HepG2 (cell line): ENCODE data around the gene ACP7. TPM values are rescaled to one million over a fixed set of nuclear protein-coding genes. Genes with fewer than 3 reads are reported as not detected.
A peak's percentile ranks its signal among the peaks of the same experiment; 100 is the strongest.

Experiments used
- ATAC-seq: fragments of 200-7000 bp; cut with Tn5 transposase; 3 replicates; pipeline ENCODE4 v1.9.1; 2020; ENCODE audit warnings: mild to moderate bottlenecking, moderate library complexity
- BruUV-seq: library from RNA; stranded (reverse); fragments of 400-500 nt; replicated peaks from 2 replicates; lab custom pipeline; 2021; lab: Mats Ljungman, UMichigan
- CTCF ChIA-PET: fragments of 300-600 bp; formaldehyde crosslinking; extraction: SDS; loops from one replicate; lab custom pipeline; 2021; ENCODE audit warnings: low total read pairs, inconsistent platforms, low intra/inter-chr PET ratio; lab: Yijun Ruan, JAX
- POLR2A ChIA-PET: fragments of 350-600 bp; sonication (Branson Sonifier 250); formaldehyde crosslinking; loops from one replicate; lab custom pipeline; 2020; ENCODE audit warnings: antibody characterized with exemption, inconsistent platforms; lab: Yijun Ruan, JAX
- DNase-seq: peaks from one replicate; pipeline ENCODE4 v3.0.0-alpha.2; 2015; ENCODE audit warnings: low spot score
- FAIRE-seq: peaks from 3 replicates; lab custom pipeline; 2011; peaks lifted over from hg19 to GRCh38; lab: Jason Lieb, UNC
- H2AFZ ChIP-seq: one replicate; pipeline ENCODE4 v1.6.1; 2011; ENCODE audit warnings: low read length, inconsistent platforms
- H3K27ac ChIP-seq: fragments of 300-600 bp; 3 replicates; pipeline ENCODE4 v1.8.0; 2011; ENCODE audit warnings: mixed run types, mild to moderate bottlenecking, mixed read lengths, low read length, inconsistent platforms; ENCODE audit not compliant: insufficient read depth; ENCODE audit errors: extremely low read length
- H3K27me3 ChIP-seq, 2 experiments: fragments of 200-600 bp in 1 of 2; 2 replicates in 1 of 2; 3 replicates in 1 of 2; pipeline versions ENCODE4 v1.6.0 to v1.8.0; 2011; ENCODE audit warnings: low read length in 2 of 2, mild to moderate bottlenecking in 2 of 2, moderate library complexity in 2 of 2, inconsistent platforms in 1 of 2; ENCODE audit not compliant: insufficient read depth in 2 of 2, control insufficient read depth in 1 of 2
- H3K36me3 ChIP-seq, 2 experiments: fragments of 200-600 bp in 1 of 2; replicated peaks in 1 of 2; 2 replicates in 1 of 2; 3 replicates in 1 of 2; pipeline versions ENCODE4 v1.5.1 to v1.8.0; 2011; ENCODE audit warnings: low read length in 2 of 2, inconsistent platforms in 1 of 2; ENCODE audit not compliant: insufficient read depth in 2 of 2, control insufficient read depth in 1 of 2
- H3K4me1 ChIP-seq: 2 replicates; pipeline ENCODE4 v1.5.1; 2012; ENCODE audit warnings: low read length, inconsistent platforms; ENCODE audit not compliant: insufficient read depth
- H3K4me2 ChIP-seq: 2 replicates; pipeline ENCODE4 v1.6.0; 2011; ENCODE audit warnings: low read depth, low read length, inconsistent platforms
- H3K4me3 ChIP-seq, 3 experiments: fragments of 200-600 bp in 1 of 3; sonication (generic), shearing (Covaris generic) in 1 of 3; replicated peaks in 1 of 3; 2 replicates each; pipeline ENCODE4 v1.5.1; 2011 to 2016; ENCODE audit warnings: low read length in 3 of 3, inconsistent platforms in 2 of 3, low read depth in 2 of 3, mild to moderate bottlenecking in 2 of 3, control low read depth in 1 of 3, mixed read lengths in 1 of 3; ENCODE audit not compliant: insufficient read depth in 1 of 3
- H3K79me2 ChIP-seq: one replicate; pipeline ENCODE4 v1.6.1; 2011; ENCODE audit warnings: low read length, inconsistent platforms; ENCODE audit not compliant: insufficient read depth
- H3K9ac ChIP-seq: 2 replicates; pipeline ENCODE4 v1.6.0; 2011; ENCODE audit warnings: mild to moderate bottlenecking, low read depth, low read length, inconsistent platforms; ENCODE audit not compliant: insufficient read depth
- H3K9me3 ChIP-seq: 2 replicates; pipeline ENCODE4 v1.5.1; 2012; ENCODE audit warnings: mild to moderate bottlenecking, low read length
- H4K20me1 ChIP-seq: 2 replicates; pipeline ENCODE4 v1.6.0; 2011; ENCODE audit warnings: inconsistent platforms, mild to moderate bottlenecking, low read length, moderate library complexity; ENCODE audit not compliant: insufficient read depth
- ARID2 ChIP-seq: sonication (generic); formaldehyde crosslinking; IDR thresholded peaks from 2 replicates; pipeline ENCODE4 v1.8.1; 2022; ENCODE audit warnings: mild to moderate bottlenecking, missing genetic modification reagents, borderline replicate concordance
- BORCS8-MEF2B ChIP-seq: sonication (generic); formaldehyde crosslinking; IDR thresholded peaks from 2 replicates; pipeline ENCODE4 v1.8.0; 2022; ENCODE audit warnings: mild to moderate bottlenecking, missing genetic modification reagents
- CERS6 ChIP-seq: sonication (generic); formaldehyde crosslinking; IDR thresholded peaks from 2 replicates; pipeline ENCODE4 v1.5.0; 2020; ENCODE audit warnings: missing genetic modification reagents
- JUNB ChIP-seq: sonication (generic); formaldehyde crosslinking; IDR thresholded peaks from 2 replicates; pipeline ENCODE4 v1.8.0; 2022; ENCODE audit warnings: missing genetic modification reagents, mild to moderate bottlenecking, borderline replicate concordance
- MYNN ChIP-seq: sonication (generic); formaldehyde crosslinking; IDR thresholded peaks from 2 replicates; pipeline ENCODE4 v1.4.0; 2020; ENCODE audit warnings: mild to moderate bottlenecking, low read depth, missing genetic modification reagents
- NFKBIZ ChIP-seq: IDR thresholded peaks from 2 replicates; pipeline ENCODE4 v1.6.1; 2018; ENCODE audit warnings: missing genetic modification reagents, missing compliant biosample characterization
- NRL ChIP-seq: sonication (generic); formaldehyde crosslinking; IDR thresholded peaks from 2 replicates; pipeline ENCODE4 v1.5.0; 2020; ENCODE audit warnings: missing genetic modification reagents, mild to moderate bottlenecking, moderate library complexity, borderline replicate concordance
- PPARG ChIP-seq: conservative IDR thresholded peaks from 2 replicates; pipeline ENCODE4 v1.6.1; 2016; ENCODE audit warnings: missing biosample characterization, missing genetic modification reagents
- RXRA ChIP-seq: sonication (generic); formaldehyde crosslinking; IDR thresholded peaks from 2 replicates; pipeline ENCODE4 v1.5.1; 2020; ENCODE audit warnings: missing genetic modification reagents
- ZFX ChIP-seq: sonication (generic); formaldehyde crosslinking; IDR thresholded peaks from 2 replicates; pipeline ENCODE4 v1.4.0; 2020; ENCODE audit warnings: mild to moderate bottlenecking, low read depth, missing genetic modification reagents, moderate library complexity
- ZNF20 ChIP-seq: sonication (generic); formaldehyde crosslinking; IDR thresholded peaks from 2 replicates; pipeline ENCODE4 v1.4.0; 2020; ENCODE audit warnings: mild to moderate bottlenecking, moderate library complexity, missing genetic modification reagents
- ZNF263 ChIP-seq: sonication (generic); formaldehyde crosslinking; IDR thresholded peaks from 2 replicates; pipeline ENCODE4 v1.4.0; 2020; ENCODE audit warnings: missing genetic modification reagents
- ZNF431 ChIP-seq: sonication (generic); formaldehyde crosslinking; IDR thresholded peaks from 2 replicates; pipeline ENCODE4 v1.9.0; 2022; ENCODE audit warnings: missing genetic modification reagents, low read depth, mild to moderate bottlenecking, borderline replicate concordance
- ZNF784 ChIP-seq: sonication (generic); formaldehyde crosslinking; IDR thresholded peaks from 2 replicates; pipeline ENCODE4 v1.5.1; 2020; ENCODE audit warnings: missing genetic modification reagents, mild to moderate bottlenecking, borderline replicate concordance
- ZNF816 ChIP-seq: sonication (generic); formaldehyde crosslinking; IDR thresholded peaks from 2 replicates; pipeline ENCODE4 v1.8.0; 2022; ENCODE audit warnings: missing genetic modification reagents, mild to moderate bottlenecking, borderline replicate concordance
- ZSCAN29 ChIP-seq: sonication (generic); formaldehyde crosslinking; conservative IDR thresholded peaks from 2 replicates; pipeline ENCODE4 v1.4.0; 2020; ENCODE audit warnings: mild to moderate bottlenecking, missing genetic modification reagents
- WGBS: methylation state at CpG from one replicate; pipeline ENCODE4 v1.1.6; 2017; ENCODE audit warnings: low lambda C conversion rate; 5-methylcytosine and 5-hydroxymethylcytosine counted together
- in situ Hi-C: cut with HindIII; loops from 2 replicates; pipeline ENCODE4 v1.10.0; 2017; ENCODE audit warnings: low pct_unique_long_range_greater_than_20kb; ENCODE audit not compliant: extremely low pct_ligation_motif_present
- intact Hi-C: fragments of 100-400 bp; cut with micrococcal nuclease; formaldehyde crosslinking; loops from one replicate; pipeline ENCODE4 v1.10.0; 2022; ENCODE audit not compliant: unreplicated experiment
- polyA plus RNA-seq, 8 experiments: library from polyadenylated mRNA; depleted of rRNA in 3 of 8; stranded (reverse) in 7 of 8; unstranded in 1 of 8; fragments of >200 nt; fragmentation: Illumina TruSeq in 4 of 8; extraction: Trizol in 4 of 8; gene quantifications; 2 replicates each; pipeline versions ENCODE4 v1.2.1 to v1.2.3, GENCODE V29; 2011 to 2016; ENCODE audit warnings: low read depth in 4 of 8, missing spikeins in 1 of 8, mixed read lengths in 1 of 8; ENCODE audit not compliant: insufficient read depth in 1 of 8
- total RNA-seq, 5 experiments: library from RNA; depleted of rRNA; stranded (reverse); fragments of >200 nt; fragmentation: Illumina TruSeq; extraction: Trizol; gene quantifications; 2 replicates each; pipeline ENCODE4 v1.2.3, GENCODE V29; 2016; ENCODE audit warnings: low read depth in 1 of 5

Gene ACP7
- total and polyA plus RNA-seq, 2 of the 13 experiments (the other 11 are each of a cell fraction or from before 2014, with no cell fraction given) = not detected

- H3K4me2 ChIP-seq = no peak overlapping the region
- FAIRE-seq (no peak), DNase-seq (no peak), ATAC-seq (peak; percentile 26; the same call in 1 of the 3 replicates)
- ChIA-PET POLR2A (no interaction called here), CTCF (no interaction called here)
- H3K9me3 ChIP-seq = no peaks in the 10 kb centered on the region
- WGBS = 17% methylated on average over 8 of the region's 8 CpGs
- H3K27me3 ChIP-seq = peaks cover 3 to 27% of the 10 kb centered on the region in 2 experiments
- intact Hi-C loops (no loop called here), in situ Hi-C loops (loop anchor here (5.0 kb wide), 1 partner anchor 53 kb away; the partner anchor contains the start of gene FBXO27)
- H3K36me3 ChIP-seq = no peaks in the 10 kb centered on the region
- no peaks in the 10 kb centered on the region for H4K20me1 ChIP-seq
- H2AFZ ChIP-seq = no peak overlapping the region
- H3K27ac ChIP-seq = no peak overlapping the region
- no peaks in the 10 kb centered on the region for H3K79me2 ChIP-seq
- H3K4me3 ChIP-seq = no peak overlapping the region
- no TSS peak for BruUV-seq
- TF ChIP-seq ZFX (CRISPR knock-in tag) (no peak), ZNF263 (CRISPR knock-in tag) (peak; percentile 74), ZSCAN29 (CRISPR knock-in tag) (no peak)
- TF ChIP-seq, all 625 proteins: peak for 1
- no peak overlapping the region for H3K9ac ChIP-seq
- H3K4me1 ChIP-seq = peaks cover 7% of the 10 kb centered on the region; the same call in 1 of the 2 replicates
Measured at GRCh38 chr19:39085392-39085791, 1.2 kb downstream of the ACP7 start.

GRCh38 chr19:39086386-39086785, 2.2 kb downstream of the ACP7 start:
- POLR2A ChIA-PET = no interaction called here
- intact Hi-C loops (no loop called here), in situ Hi-C loops (loop anchor here (5.0 kb wide), 1 partner anchor 54 kb away; the partner anchor contains the start of gene FBXO27)
- Histone ChIP-seq H2AFZ (no peak overlapping the region), H3K27me3 (peaks cover 3 to 27% of the 10 kb centered on the region in 2 experiments), H3K27ac (no peak overlapping the region), H3K4me3 (no peak overlapping the region), H3K4me1 (peaks cover 7% of the 10 kb centered on the region; the same call in 1 of the 2 replicates), H3K79me2 (no peaks in the 10 kb centered on the region), H3K4me2 (no peak overlapping the region), H4K20me1 (no peaks in the 10 kb centered on the region), H3K9ac (no peak overlapping the region), H3K36me3 (no peaks in the 10 kb centered on the region), H3K9me3 (no peaks in the 10 kb centered on the region)
- TF ChIP-seq ZNF784 (no peak), ZNF20 (CRISPR knock-in tag) (no peak), BORCS8-MEF2B (CRISPR knock-in tag) (no peak), MYNN (CRISPR knock-in tag) (no peak), PPARG (no peak), ZNF431 (CRISPR knock-in tag) (no peak), NFKBIZ (CRISPR knock-in tag) (no peak), ARID2 (CRISPR knock-in tag) (no peak), RXRA (no peak), NRL (no peak), CERS6 (CRISPR knock-in tag) (no peak), JUNB (CRISPR knock-in tag) (no peak), ZNF816 (CRISPR knock-in tag) (no peak)
- BruUV-seq = no TSS peak
- CTCF ChIA-PET = no interaction called here
- no peak for FAIRE-seq
- DNase-seq = no peak
- ATAC-seq = no peak
- 31% methylated on average over 4 of the region's 4 CpGs for WGBS
